GM20431 (cell line): Measurements from ENCODE around the gene MSI2.

Experiments
- in situ Hi-C: fragments of 300-500 bp; cut with MseI, MboI; formaldehyde crosslinking; loops from one replicate; pipeline ENCODE4 v1.15.0; 2020; ENCODE audit warnings: low sequenced_read_pairs; ENCODE audit not compliant: unreplicated experiment

Gene MSI2

GRCh38 chr17:57403236-57403635, 146.9 kb downstream of the MSI2 start:
- in situ Hi-C loops = no loop called here

- in situ Hi-C loops = no loop called here
These were observed 147.8 kb downstream of the MSI2 start for GRCh38 chr17:57404073-57404472.

DNA sequence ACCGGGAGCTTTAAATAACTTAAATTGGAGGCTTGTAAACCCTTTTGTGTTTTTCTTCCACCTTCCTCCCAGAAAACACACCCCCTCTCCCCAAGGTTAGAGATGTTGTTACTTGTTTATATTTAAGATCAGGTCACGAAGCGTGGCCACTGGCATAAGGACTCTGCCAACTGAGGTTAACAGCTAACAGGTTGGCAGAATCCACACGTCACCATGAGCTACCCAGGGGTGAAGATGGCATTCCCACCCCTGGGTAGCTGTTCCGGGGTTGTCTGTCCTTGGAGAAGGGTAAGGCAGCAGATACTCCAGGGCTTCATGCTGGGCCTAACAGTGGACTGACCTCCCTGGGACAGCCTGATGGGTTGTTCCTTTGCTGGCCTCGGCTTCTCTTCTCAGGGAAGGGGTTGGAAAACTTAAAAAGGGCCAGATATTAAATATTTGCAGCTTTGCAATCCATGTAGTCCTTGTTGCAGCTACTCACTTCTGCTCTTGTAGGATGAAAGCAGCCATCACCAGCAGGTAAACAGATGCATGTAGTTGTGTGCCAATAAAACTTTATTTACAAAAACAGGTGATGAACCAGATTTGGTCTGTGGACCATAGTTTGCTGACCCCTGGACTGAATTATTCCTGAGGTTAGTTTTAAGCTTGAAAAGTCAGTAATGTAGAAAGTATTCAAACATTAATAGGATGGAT, 148.6 kb downstream of the MSI2 start:
- in situ Hi-C loops = no loop called here

DNA sequence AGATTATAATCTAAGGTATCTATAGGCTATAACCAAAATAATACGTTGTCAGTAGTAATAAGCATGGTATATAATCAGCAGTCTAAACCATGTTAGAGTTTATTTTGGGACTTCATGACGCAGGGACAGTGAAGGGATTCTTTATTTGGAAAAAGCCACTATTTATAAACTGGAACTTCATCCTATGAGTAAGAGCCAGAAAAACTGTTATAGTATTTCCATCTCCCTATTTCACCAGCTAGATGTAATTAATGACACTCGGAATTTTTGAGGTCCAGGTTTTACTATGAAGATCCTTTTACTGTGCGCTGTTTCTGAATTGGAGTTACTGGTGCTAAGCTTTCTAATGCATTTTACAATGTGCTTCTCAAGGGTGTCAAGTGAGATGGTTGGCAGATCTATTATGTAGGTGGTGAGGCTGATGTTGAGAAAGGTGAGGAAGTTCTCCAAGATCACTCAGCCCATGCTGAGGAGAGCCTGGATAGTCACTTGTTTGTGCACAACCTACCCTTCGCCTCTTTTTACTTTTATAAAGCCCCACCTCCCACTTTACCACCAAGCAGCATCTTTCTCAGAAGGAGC, 149.3 kb downstream of the MSI2 start:
- in situ Hi-C loops = no loop called here

GRCh38 chr17:57406131-57406980, 150.0 kb downstream of the MSI2 start:
- in situ Hi-C loops = no loop called here

- in situ Hi-C loops = no loop called here
These were observed 150.6 kb downstream of the MSI2 start for GRCh38 chr17:57406981-57407286.

DNA sequence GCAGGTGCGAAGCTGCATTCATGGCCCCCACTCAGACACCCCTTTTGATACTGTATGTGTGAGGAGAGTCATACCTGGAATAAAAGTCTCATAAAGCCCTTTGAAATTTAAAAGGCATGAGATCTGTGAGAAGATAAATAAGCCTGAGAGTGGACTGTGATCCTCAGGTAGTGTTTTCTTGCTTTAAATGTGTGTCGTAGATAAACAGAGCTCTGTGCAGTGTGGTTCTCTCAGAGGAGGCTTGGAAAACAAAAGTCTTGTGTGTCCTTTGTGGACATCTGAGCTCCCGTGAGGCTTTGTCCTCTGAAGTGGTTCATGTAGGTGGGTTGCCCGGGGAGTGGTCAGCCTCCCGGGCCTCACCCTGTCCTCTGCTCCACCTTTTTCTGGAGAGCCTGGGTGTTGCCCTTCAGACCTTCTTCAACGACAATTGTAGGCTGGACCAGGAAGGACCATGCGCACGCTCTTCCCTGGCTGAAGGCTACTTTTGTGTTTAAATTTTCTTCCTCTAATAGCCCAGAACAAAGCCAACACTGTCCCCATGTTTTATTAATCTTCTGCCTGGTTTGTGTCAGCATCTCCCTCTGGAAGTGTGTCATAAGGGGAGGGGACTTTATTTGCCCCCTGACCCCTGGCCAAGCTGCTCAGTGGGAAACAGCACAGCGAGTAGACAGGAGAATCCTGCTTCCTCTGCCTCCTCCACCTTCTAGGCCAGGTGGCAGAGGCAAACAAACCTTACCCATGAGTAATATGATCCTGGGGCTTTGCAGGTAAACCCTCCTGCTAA, 151.2 kb downstream of the MSI2 start:
- in situ Hi-C loops = no loop called here

GRCh38 chr17:57408071-57408811, 151.9 kb downstream of the MSI2 start:
- in situ Hi-C loops = no loop called here

- in situ Hi-C loops = no loop called here
These were observed 153.8 kb downstream of the MSI2 start for GRCh38 chr17:57410169-57410568.

DNA sequence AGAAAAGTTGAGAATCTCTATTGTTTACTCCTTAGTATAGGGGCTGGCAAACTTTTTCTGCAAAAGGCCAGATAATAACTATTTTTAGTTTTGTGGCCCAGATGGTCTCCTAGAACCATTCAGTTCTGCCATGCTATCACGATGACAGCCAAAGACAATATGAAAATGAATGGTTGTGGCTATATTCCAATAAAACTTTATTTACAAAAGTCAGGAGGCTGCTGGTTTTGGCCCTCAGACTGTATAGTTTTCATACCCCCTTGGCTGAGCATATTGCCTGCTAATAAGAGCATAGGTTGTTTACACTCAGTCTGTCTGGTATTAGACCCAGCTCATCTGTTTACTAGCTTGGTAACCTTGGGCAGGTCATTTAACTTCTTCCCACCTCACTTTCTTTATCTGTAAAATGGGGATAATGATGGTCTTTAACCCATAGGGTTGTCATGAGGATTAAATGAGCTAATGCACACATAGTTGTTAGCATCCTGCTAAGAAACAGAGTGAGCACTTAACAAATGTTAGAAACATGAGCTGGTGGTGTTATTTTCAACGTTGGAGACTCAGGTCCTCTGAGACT, 156.3 kb downstream of the MSI2 start:
- in situ Hi-C loops = no loop called here

GRCh38 chr17:57413848-57414651, 157.7 kb downstream of the MSI2 start:
- in situ Hi-C loops = no loop called here

DNA sequence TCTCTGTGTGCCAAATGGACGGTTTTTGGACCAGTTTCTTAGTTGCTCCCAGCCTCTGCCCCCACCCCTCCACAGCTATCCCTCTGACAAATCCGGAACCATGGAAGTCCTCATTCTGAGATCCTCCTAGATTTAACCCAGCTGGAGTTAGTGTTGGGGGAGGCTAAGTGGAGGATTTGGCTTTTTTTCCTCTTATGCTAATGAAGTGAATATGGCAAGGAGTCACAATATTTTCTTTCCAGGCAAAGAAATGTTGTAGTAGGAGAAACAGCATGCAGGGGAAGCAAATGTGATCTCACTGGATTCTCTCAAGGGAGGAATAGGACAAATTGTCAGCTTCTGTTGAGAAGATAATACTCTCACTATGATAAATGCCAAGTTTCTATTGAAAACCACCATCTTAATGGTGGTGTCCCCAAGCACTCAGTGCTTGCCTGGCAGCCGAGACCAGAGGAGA, 159.5 kb downstream of the MSI2 start:
- in situ Hi-C loops = no loop called here

- in situ Hi-C loops = no loop called here
These were observed 160.0 kb downstream of the MSI2 start for GRCh38 chr17:57416369-57416768.

GRCh38 chr17:57417956-57418355, 161.6 kb downstream of the MSI2 start:
- in situ Hi-C loops = no loop called here

GRCh38 chr17:57418463-57419246, 162.3 kb downstream of the MSI2 start:
- in situ Hi-C loops = no loop called here

DNA sequence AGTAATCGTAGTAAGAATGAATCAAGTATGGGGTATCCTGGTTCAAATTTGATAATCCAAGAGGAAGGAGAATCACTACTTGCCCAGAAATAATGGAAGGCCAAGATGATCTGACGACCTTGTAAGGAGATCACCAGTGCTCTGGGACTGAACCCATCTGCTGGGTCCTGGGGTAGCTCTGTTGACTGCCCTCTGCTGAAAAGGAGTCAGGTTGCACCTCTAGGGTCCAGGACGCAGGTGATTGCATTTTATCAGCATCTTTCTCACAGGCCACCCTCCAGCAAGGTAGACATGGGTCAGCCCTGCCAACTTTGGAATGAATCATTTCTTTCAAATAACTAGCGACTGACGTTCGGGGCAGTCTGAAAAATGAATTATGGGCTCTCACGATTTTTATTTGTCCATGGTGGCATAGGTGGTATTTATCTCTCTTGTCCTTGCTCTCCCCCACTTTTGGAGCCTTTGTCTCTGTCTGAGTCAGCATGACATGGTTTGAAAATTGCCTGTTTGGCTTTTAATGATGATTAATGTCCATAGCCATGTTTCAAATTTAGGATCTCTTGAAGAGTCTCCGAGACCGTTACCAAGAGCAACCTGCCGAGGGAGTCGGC, 163.7 kb downstream of the MSI2 start:
- in situ Hi-C loops = no loop called here
